H1 (cell line): ENCODE measurements around the gene SLC44A1. TPM values are rescaled to one million over a fixed set of nuclear protein-coding genes. Genes with fewer than 3 reads are reported as not detected.

Source experiments
- CTCF ChIA-PET: fragments of 300-600 bp; sonication (Branson Sonifier 250); formaldehyde crosslinking; loops from one replicate; lab custom pipeline; 2021; ENCODE audit not compliant: partially characterized antibody; lab: Charles Lee
- POLR2A ChIA-PET: fragments of 300-600 bp; sonication (Branson Sonifier 250); formaldehyde crosslinking; loops from one replicate; lab custom pipeline; 2021; ENCODE audit warnings: inconsistent platforms; ENCODE audit not compliant: partially characterized antibody; lab: Charles Lee
- DNase-seq, 2 experiments: peaks; one replicate each; pipeline versions ENCODE4 v3.0.0 to v3.0.0-alpha.2; 2010 to 2022; ENCODE audit warnings: low spot score in 2 of 2, low read depth in 1 of 2, mixed read lengths in 1 of 2
- FAIRE-seq: peaks from 2 replicates; lab custom pipeline; 2011; peaks lifted over from hg19 to GRCh38; lab: Jason Lieb, UNC
- H2AFZ ChIP-seq: 2 replicates; pipeline ENCODE4 v1.8.1; 2012; ENCODE audit warnings: low read length, inconsistent platforms
- H2AK5ac ChIP-seq: 2 replicates; pipeline ENCODE4 v1.6.1; 2013; ENCODE audit warnings: low read depth, low read length
- H2BK120ac ChIP-seq: replicated peaks from 2 replicates; pipeline ENCODE3; 2013; ENCODE audit warnings: low read depth, low read length, inconsistent platforms
- H2BK12ac ChIP-seq: 2 replicates; pipeline ENCODE4 v1.6.1; 2013; ENCODE audit warnings: low read depth, low read length
- H2BK15ac ChIP-seq: 2 replicates; pipeline ENCODE4 v1.6.1; 2013; ENCODE audit warnings: low read length
- H2BK20ac ChIP-seq: 2 replicates; pipeline ENCODE4 v1.6.1; 2013; ENCODE audit warnings: low read length
- H2BK5ac ChIP-seq: 2 replicates; pipeline ENCODE4 v1.6.1; 2013; ENCODE audit warnings: low read depth, low read length
- H3K14ac ChIP-seq: 2 replicates; pipeline ENCODE4 v1.6.1; 2013; ENCODE audit warnings: inconsistent platforms; ENCODE audit not compliant: insufficient read length
- H3K18ac ChIP-seq: 2 replicates; pipeline ENCODE4 v1.6.1; 2013; ENCODE audit warnings: low read length; ENCODE audit errors: extremely low read depth
- H3K23ac ChIP-seq: 2 replicates; pipeline ENCODE4 v1.6.1; 2013; ENCODE audit warnings: inconsistent platforms; ENCODE audit not compliant: insufficient read length
- H3K23me2 ChIP-seq: 2 replicates; pipeline ENCODE4 v1.6.1; 2013; ENCODE audit warnings: low read depth, low read length
- H3K27ac ChIP-seq: 2 replicates; pipeline ENCODE4 v1.6.1; 2011; ENCODE audit warnings: low read depth, low read length, inconsistent platforms
- H3K27me3 ChIP-seq, 4 experiments: replicated peaks in 1 of 4; 1 replicate in 1 of 4; 2 replicates in 3 of 4; pipeline versions ENCODE4 v1.6.1 to v1.8.1; 2011 to 2013; ENCODE audit warnings: low read length in 3 of 4, mild to moderate bottlenecking in 3 of 4, inconsistent platforms in 2 of 4, mixed read lengths in 2 of 4, moderate library complexity in 1 of 4; ENCODE audit not compliant: control insufficient read depth in 3 of 4, insufficient read depth in 3 of 4; ENCODE audit errors: extremely low read depth in 1 of 4
- H3K36me3 ChIP-seq, 4 experiments: 2 replicates each; pipeline versions ENCODE4 v1.6.1 to v1.8.1; 2011 to 2013; ENCODE audit warnings: mild to moderate bottlenecking in 4 of 4, low read length in 3 of 4, moderate library complexity in 2 of 4, control low read depth in 1 of 4, inconsistent platforms in 1 of 4; ENCODE audit not compliant: insufficient read depth in 4 of 4, control insufficient read depth in 2 of 4
- H3K4ac ChIP-seq: replicated peaks from 2 replicates; pipeline ENCODE3; 2013; ENCODE audit warnings: low read length, low read depth, mixed read lengths, inconsistent platforms; ENCODE audit not compliant: insufficient read length
- H3K4me1 ChIP-seq, 4 experiments: replicated peaks in 1 of 4; 1 replicate in 1 of 4; 2 replicates in 3 of 4; pipeline versions ENCODE4 v1.6.1 to v1.8.1; 2011 to 2013; ENCODE audit warnings: low read length in 3 of 4, inconsistent platforms in 2 of 4, mixed read lengths in 1 of 4; ENCODE audit not compliant: insufficient read depth in 4 of 4, control insufficient read depth in 3 of 4
- H3K4me2 ChIP-seq, 2 experiments: 2 replicates each; pipeline versions ENCODE4 v1.6.1 to v1.8.1; 2011 to 2013; ENCODE audit warnings: low read depth in 2 of 2, low read length in 2 of 2, control low read depth in 1 of 2, inconsistent platforms in 1 of 2, mild to moderate bottlenecking in 1 of 2; ENCODE audit not compliant: insufficient read depth in 1 of 2
- H3K4me3 ChIP-seq, 4 experiments: fragments of 200-600, 300-600 bp in 1 of 4; sonication (generic), shearing (Covaris generic), sonication (Bioruptor Twin) in 1 of 4; 2 replicates each; pipeline versions ENCODE4 v1.5.1 to v1.8.1; 2011 to 2016; ENCODE audit warnings: low read length in 4 of 4, low read depth in 3 of 4, control low read depth in 2 of 4, inconsistent platforms in 2 of 4, mild to moderate bottlenecking in 2 of 4, mixed read lengths in 1 of 4, moderate library complexity in 1 of 4; ENCODE audit not compliant: insufficient read depth in 2 of 4; ENCODE audit errors: extremely low read depth in 1 of 4
- H3K56ac ChIP-seq: replicated peaks from 2 replicates; pipeline ENCODE3; 2013; ENCODE audit warnings: low read depth, mild to moderate bottlenecking, mixed read lengths, low read length, inconsistent platforms; ENCODE audit not compliant: insufficient read length
- H3K79me1 ChIP-seq: 2 replicates; pipeline ENCODE4 v1.6.1; 2013; ENCODE audit warnings: low read depth, low read length, control low read depth
- H3K79me2 ChIP-seq, 2 experiments: 2 replicates each; pipeline versions ENCODE4 v1.6.1 to v1.8.1; 2012 to 2013; ENCODE audit warnings: low read length in 2 of 2, mild to moderate bottlenecking in 2 of 2, inconsistent platforms in 1 of 2; ENCODE audit not compliant: insufficient read depth in 2 of 2, control insufficient read depth in 1 of 2
- H3K9ac ChIP-seq, 4 experiments: replicated peaks in 1 of 4; 1 replicate in 1 of 4; 2 replicates in 3 of 4; pipeline versions ENCODE4 v1.6.1 to v1.8.1; 2011 to 2013; ENCODE audit warnings: low read depth in 3 of 4, low read length in 3 of 4, control low read depth in 2 of 4, mild to moderate bottlenecking in 2 of 4, moderate library complexity in 2 of 4, inconsistent platforms in 1 of 4; ENCODE audit errors: extremely low read depth in 1 of 4
- H3K9me3 ChIP-seq, 2 experiments: 2 replicates each; pipeline versions ENCODE4 v1.6.1 to v1.8.1; 2012 to 2013; ENCODE audit warnings: mild to moderate bottlenecking in 2 of 2, moderate library complexity in 2 of 2, control low read depth in 1 of 2, inconsistent platforms in 1 of 2, low read depth in 1 of 2, low read length in 1 of 2, mixed read lengths in 1 of 2; ENCODE audit not compliant: insufficient read depth in 2 of 2
- H4K20me1 ChIP-seq, 2 experiments: replicated peaks in 1 of 2; 2 replicates each; pipeline versions ENCODE3 to v1.8.1; 2011 to 2013; ENCODE audit warnings: inconsistent platforms in 2 of 2, low read length in 2 of 2, mild to moderate bottlenecking in 1 of 2; ENCODE audit not compliant: insufficient read depth in 2 of 2, control insufficient read depth in 1 of 2
- H4K5ac ChIP-seq: 2 replicates; pipeline ENCODE4 v1.6.1; 2013; ENCODE audit warnings: low read length, low read depth, mixed read lengths, inconsistent platforms; ENCODE audit not compliant: insufficient read length
- H4K8ac ChIP-seq: 2 replicates; pipeline ENCODE4 v1.8.0; 2013; ENCODE audit warnings: mild to moderate bottlenecking, moderate library complexity, low read length, inconsistent platforms; ENCODE audit not compliant: insufficient read depth; ENCODE audit errors: extremely low read depth
- H4K91ac ChIP-seq: replicated peaks from 2 replicates; pipeline ENCODE3; 2013; ENCODE audit warnings: low read length, mixed read lengths, inconsistent platforms; ENCODE audit not compliant: insufficient read length
- CHD1 ChIP-seq: IDR thresholded peaks from 2 replicates; pipeline ENCODE4 v1.6.1; 2012; ENCODE audit warnings: low read depth, low read length, improper control_type of control experiment
- HDAC6 ChIP-seq: IDR thresholded peaks from one replicate; pipeline ENCODE4 v1.7.1; 2012; ENCODE audit warnings: low read depth, mild to moderate bottlenecking, inconsistent platforms, low read length, moderate library complexity
- JUN ChIP-seq: IDR thresholded peaks from 2 replicates; pipeline ENCODE4 v1.6.1; 2011; ENCODE audit warnings: low read depth, mild to moderate bottlenecking, improper control_type of control experiment, low read length
- MAFK ChIP-seq: IDR thresholded peaks from 2 replicates; pipeline ENCODE4 v1.6.1; 2012; ENCODE audit warnings: low read depth, mild to moderate bottlenecking, improper control_type of control experiment, low read length
- NANOG ChIP-seq: IDR thresholded peaks from 2 replicates; pipeline ENCODE4 v1.6.1; 2011; ENCODE audit warnings: low read length, low read depth, mild to moderate bottlenecking, inconsistent platforms; ENCODE audit not compliant: insufficient read depth, poor library complexity, severe bottlenecking
- SAP30 ChIP-seq: fragments of 300-600 bp; sonication (generic); IDR thresholded peaks from 2 replicates; pipeline ENCODE4 v1.7.1; 2012; ENCODE audit warnings: low read length, moderate library complexity, mild to moderate bottlenecking, inconsistent platforms; ENCODE audit not compliant: insufficient read depth, insufficient replicate concordance
- SP1 ChIP-seq: IDR thresholded peaks from 2 replicates; pipeline ENCODE4 v1.6.1; 2011; ENCODE audit warnings: low read depth, low read length
- SP4 ChIP-seq: IDR thresholded peaks from 2 replicates; pipeline ENCODE4 v1.6.1; 2012; ENCODE audit warnings: low read length, inconsistent platforms
- SUZ12 ChIP-seq: fragments of 200-600 bp; sonication (generic); IDR thresholded peaks from 2 replicates; pipeline ENCODE4 v1.6.1; 2012; ENCODE audit warnings: mild to moderate bottlenecking, inconsistent platforms, low read length, moderate library complexity, mixed read lengths
- TEAD4 ChIP-seq: IDR thresholded peaks from 2 replicates; pipeline ENCODE4 v1.6.1; 2012; ENCODE audit warnings: low read depth, low read length, inconsistent platforms, mixed read lengths
- WGBS, 2 experiments: shearing (Covaris generic) in 1 of 2; methylation state at CpG; one replicate each; pipeline versions ENCODE4 v1.1.6 to v1.1.7; 2013 to 2015; ENCODE audit warnings: low lambda C conversion rate in 2 of 2, mixed read lengths in 2 of 2, inconsistent platforms in 1 of 2, low coverage in 1 of 2, missing lambda C conversion rate in 1 of 2; ENCODE audit not compliant: insufficient replicate concordance in 2 of 2, insufficient coverage in 1 of 2, insufficient read length in 1 of 2; ENCODE audit errors: extremely low coverage in 1 of 2, missing lambda C conversion rate in 1 of 2; 5-methylcytosine and 5-hydroxymethylcytosine counted together
- polyA plus RNA-seq, 7 experiments: library from polyadenylated mRNA; depleted of rRNA in 3 of 7; stranded (reverse) in 5 of 7; unstranded in 2 of 7; fragments of >200 nt in 5 of 7; fragments of 200-250 nt in 2 of 7; gene quantifications; 1 replicate in 5 of 7; 2 replicates in 1 of 7; 4 replicates in 1 of 7; pipeline versions ENCODE4 v1.2.1 to v1.2.3, GENCODE V29; 2011 to 2013; ENCODE audit warnings: missing spikeins in 2 of 7, mixed read lengths in 2 of 7
- total RNA-seq: library from RNA; stranded (reverse); fragmentation: NEBNext Ultra II Directional; extraction: Animal tissue kit (Norgen Biotek cat#: 25700); gene quantifications from 2 replicates; pipeline ENCODE4 v1.2.1, GENCODE V29; 2021
- TF ChIP-seq, protein P1 (sequence below): IDR thresholded peaks from 2 replicates; pipeline ENCODE4 v1.6.1; 2012; ENCODE audit warnings: low read length, inconsistent platforms

SLC44A1 gene
- total and polyA plus RNA-seq, 2 of the 8 experiments (the other 6 are each of a cell fraction or from before 2014, with no cell fraction given) = 30.5 to 71.2 TPM

DNA sequence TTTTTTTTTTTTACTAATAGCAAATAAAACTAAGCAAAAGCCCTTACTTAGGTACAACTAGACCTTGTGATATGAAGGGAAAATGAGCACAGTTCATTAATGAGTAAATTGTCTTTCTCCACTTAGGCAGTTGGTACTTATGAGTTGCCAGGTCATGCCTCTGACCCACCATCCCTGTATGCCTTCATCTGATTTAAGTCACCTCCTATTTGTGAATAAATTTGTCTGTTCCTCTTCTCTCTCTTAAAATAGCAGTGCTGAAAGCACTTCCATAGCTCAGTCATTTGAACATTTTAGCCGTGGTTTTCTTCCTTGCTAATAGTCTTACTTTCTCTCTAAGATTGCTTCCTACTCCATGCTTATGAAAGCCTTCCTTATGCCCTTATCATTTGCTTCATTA lies 61.4 kb downstream of the SLC44A1 start:
- Histone ChIP-seq H3K18ac (no peak overlapping the region), H3K56ac (no peak overlapping the region), H3K27me3 (no peaks in the 10 kb centered on the region), H2BK120ac (no peak overlapping the region), H3K79me2 (peaks cover 0 to 53% of the 10 kb centered on the region in 2 experiments; a peak in 2 of 4 replicates), H2BK12ac (no peak overlapping the region), H3K79me1 (peaks cover 6% of the 10 kb centered on the region; the same call in 1 of the 2 replicates), H2BK20ac (no peak overlapping the region), H3K14ac (no peak overlapping the region), H3K4ac (no peak overlapping the region), H4K20me1 (no peaks in the 10 kb centered on the region), H3K23me2 (no peaks in the 10 kb centered on the region), H2BK15ac (no peak overlapping the region), H3K4me1 (peaks cover 2 to 6% (median 3%) of the 10 kb centered on the region in 4 experiments; a peak in 3 of 7 replicates), H3K27ac (no peak overlapping the region), H4K91ac (no peak overlapping the region), H4K5ac (no peak overlapping the region), H3K9ac (no peak overlapping the region), H3K23ac (no peak overlapping the region), H3K36me3 (peaks cover 0 to 15% (median 7%) of the 10 kb centered on the region in 4 experiments; a peak in 4 of 8 replicates), H2AFZ (no peak overlapping the region), H3K9me3 (no peaks in the 10 kb centered on the region), H4K8ac (no peak overlapping the region), H3K4me3 (no peak overlapping the region), H2AK5ac (no peak overlapping the region), H2BK5ac (no peak overlapping the region), H3K4me2 (no peak overlapping the region)
- no peak for DNase-seq
- FAIRE-seq = no peak
- CTCF ChIA-PET = interaction anchor here (1.3 kb wide), 1 partner anchor 109 kb away, joined by 5 read pairs; no protein-coding TSS in a partner anchor
- 71% methylated on average over 1 of the region's 1 CpG; no CpG with 5 or more reads in 1 of the 2 experiments for WGBS, 2 experiments
- POLR2A ChIA-PET = interaction anchor here (0.8 to 2.1 kb wide), 3 partner anchors 8 to 73 kb away, joined by 3 to 10 read pairs (median 3); no protein-coding TSS in a partner anchor
- TF ChIP-seq SP1 = no peak
- no peak for TF ChIP-seq JUN
- TF ChIP-seq SUZ12 = no peak
- TF ChIP-seq, protein P1, sequence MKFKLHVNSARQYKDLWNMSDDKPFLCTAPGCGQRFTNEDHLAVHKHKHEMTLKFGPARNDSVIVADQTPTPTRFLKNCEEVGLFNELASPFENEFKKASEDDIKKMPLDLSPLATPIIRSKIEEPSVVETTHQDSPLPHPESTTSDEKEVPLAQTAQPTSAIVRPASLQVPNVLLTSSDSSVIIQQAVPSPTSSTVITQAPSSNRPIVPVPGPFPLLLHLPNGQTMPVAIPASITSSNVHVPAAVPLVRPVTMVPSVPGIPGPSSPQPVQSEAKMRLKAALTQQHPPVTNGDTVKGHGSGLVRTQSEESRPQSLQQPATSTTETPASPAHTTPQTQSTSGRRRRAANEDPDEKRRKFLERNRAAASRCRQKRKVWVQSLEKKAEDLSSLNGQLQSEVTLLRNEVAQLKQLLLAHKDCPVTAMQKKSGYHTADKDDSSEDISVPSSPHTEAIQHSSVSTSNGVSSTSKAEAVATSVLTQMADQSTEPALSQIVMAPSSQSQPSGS = no peak
- TF ChIP-seq TEAD4 = no peak
- no peak for TF ChIP-seq MAFK
- no peak for TF ChIP-seq HDAC6
- TF ChIP-seq CHD1 = no peak
- TF ChIP-seq SP4 = no peak
- no peak for TF ChIP-seq SAP30
- TF ChIP-seq NANOG = no peak
